Measurements from ENCODE around the gene ATP2B3.

ATP2B3 gene

GRCh38 chrX:153510383-153510782, 7.1 kb upstream of the ATP2B3 start:
- DNase-seq (ENCODE audit: low spot score), result no peak

- no peak for DNase-seq (ENCODE audit: low spot score)
Measured at GRCh38 chrX:153511784-153512500, 5.5 kb upstream of the ATP2B3 start.

GRCh38 chrX:153512501-153512893, 4.9 kb upstream of the ATP2B3 start:
- no peak for DNase-seq (ENCODE audit: low spot score)

- DNase-seq (ENCODE audit: low spot score), result no peak
Measured at GRCh38 chrX:153513265-153513664, 4.2 kb upstream of the ATP2B3 start.

- no peak for DNase-seq (ENCODE audit: low spot score)
Measured at GRCh38 chrX:153514259-153514658, 3.2 kb upstream of the ATP2B3 start.

- DNase-seq (ENCODE audit: low spot score), result no peak
Measured at GRCh38 chrX:153515435-153515834, 2.0 kb upstream of the ATP2B3 start.

- DNase-seq (ENCODE audit: low spot score), result no peak
Measured at GRCh38 chrX:153516073-153516472, 1.4 kb upstream of the ATP2B3 start.

- no peak for DNase-seq (ENCODE audit: low spot score)
Measured at GRCh38 chrX:153517946-153518834, 748 bp downstream of the ATP2B3 start.

GRCh38 chrX:153519569-153520286, 2.3 kb downstream of the ATP2B3 start:
- DNase-seq (ENCODE audit: low spot score), result peak; percentile 80

GRCh38 chrX:153520287-153520917, 3.0 kb downstream of the ATP2B3 start:
- no peak for DNase-seq (ENCODE audit: low spot score)

GRCh38 chrX:153521034-153521433, 3.6 kb downstream of the ATP2B3 start:
- no peak for DNase-seq (ENCODE audit: low spot score)

GRCh38 chrX:153522259-153522658, 4.8 kb downstream of the ATP2B3 start:
- DNase-seq (ENCODE audit: low spot score), result no peak

GRCh38 chrX:153523269-153523668, 5.8 kb downstream of the ATP2B3 start:
- no peak for DNase-seq (ENCODE audit: low spot score)

- DNase-seq (ENCODE audit: low spot score), result no peak
Measured at GRCh38 chrX:153524234-153524633, 6.8 kb downstream of the ATP2B3 start.

- DNase-seq (ENCODE audit: low spot score), result no peak
Measured at GRCh38 chrX:153525451-153525850, 8.0 kb downstream of the ATP2B3 start.

- no peak for DNase-seq (ENCODE audit: low spot score)
Measured at GRCh38 chrX:153526042-153526441, 8.6 kb downstream of the ATP2B3 start.

- DNase-seq (ENCODE audit: low spot score), result no peak
Measured at GRCh38 chrX:153526801-153527200, 9.4 kb downstream of the ATP2B3 start.

GRCh38 chrX:153527208-153527607, 9.8 kb downstream of the ATP2B3 start:
- no peak for DNase-seq (ENCODE audit: low spot score)

- DNase-seq (ENCODE audit: low spot score), result no peak
Measured at GRCh38 chrX:153530411-153531129, 13.1 kb downstream of the ATP2B3 start.

- no peak for DNase-seq (ENCODE audit: low spot score)
Measured at GRCh38 chrX:153533091-153533490, 15.6 kb downstream of the ATP2B3 start.

- no peak for DNase-seq (ENCODE audit: low spot score)
Measured at GRCh38 chrX:153537080-153537479, 19.6 kb downstream of the ATP2B3 start.

Measured in AG08396 (cell line).